ENCODE data around the gene MAPRE3. TPM values are rescaled to one million over a fixed set of nuclear protein-coding genes. Genes with fewer than 3 reads are reported as not detected.

Gene MAPRE3
- total RNA-seq, 4 donors from 2014 or later: 8.5 to 18.6 (median 12.4) TPM

GRCh38 chr2:26925100-26925791, 45.2 kb upstream of the MAPRE3 start:
- ATAC-seq: no peak
- Histone ChIP-seq H3K4me3 (no peak overlapping the region), H3K36me3 (no peaks in the 10 kb centered on the region), H3K27me3 (peaks cover 31% of the 10 kb centered on the region), H3K27ac (no peak overlapping the region), H3K9me3 (no peaks in the 10 kb centered on the region), H3K4me1 (peaks cover 0 to 6% (median 0%) of the 10 kb centered on the region in 3 donors)
- WGBS, 2 donors (ENCODE audit: low coverage in 1 of 2): 61 to 66% methylated on average over 5 to 7 of the region's 9 CpGs
- no peak for TF ChIP-seq POLR2A (IDR thresholded peaks at IDR 0.05)
- no peak for TF ChIP-seq POLR2AphosphoS5 (IDR thresholded peaks at IDR 0.05)
- TF ChIP-seq EP300 (IDR thresholded peaks at IDR 0.05): no peak
- no peak for TF ChIP-seq CTCF (IDR thresholded peaks at IDR 0.05)

DNA sequence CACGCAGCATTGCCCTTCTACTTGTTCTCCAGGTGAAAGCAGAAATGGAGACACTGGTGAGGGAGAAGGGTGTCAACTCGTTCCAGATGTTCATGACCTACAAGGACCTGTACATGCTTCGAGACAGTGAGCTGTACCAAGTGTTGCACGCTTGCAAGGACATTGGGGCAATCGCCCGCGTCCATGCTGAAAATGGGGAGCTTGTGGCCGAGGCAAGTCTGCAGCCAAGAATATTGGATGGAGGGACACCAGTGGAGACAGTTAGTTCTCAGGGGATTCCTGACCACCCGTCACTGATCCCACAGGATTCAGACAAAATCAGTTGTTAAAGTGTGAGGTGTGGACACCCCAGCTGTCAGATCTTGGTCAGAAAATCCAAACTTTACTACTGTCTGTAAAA, 43.2 kb upstream of the MAPRE3 start:
- H3K4me3 ChIP-seq: no peak overlapping the region
- peaks cover 40% of the 10 kb centered on the region for H3K27me3 ChIP-seq
- ATAC-seq: no peak
- no peak overlapping the region for H3K27ac ChIP-seq
- no peaks in the 10 kb centered on the region for H3K36me3 ChIP-seq
- H3K9me3 ChIP-seq: no peaks in the 10 kb centered on the region
- peaks cover 0 to 6% (median 0%) of the 10 kb centered on the region in 3 donors for H3K4me1 ChIP-seq
- TF ChIP-seq POLR2AphosphoS5 (IDR thresholded peaks at IDR 0.05): no peak
- TF ChIP-seq EP300 (IDR thresholded peaks at IDR 0.05): no peak
- TF ChIP-seq CTCF (IDR thresholded peaks at IDR 0.05): no peak
- no peak for TF ChIP-seq POLR2A (IDR thresholded peaks at IDR 0.05)
- WGBS, 2 donors (ENCODE audit: low coverage in 1 of 2): 88 to 100% methylated on average over 3 to 8 of the region's 9 CpGs

DNA sequence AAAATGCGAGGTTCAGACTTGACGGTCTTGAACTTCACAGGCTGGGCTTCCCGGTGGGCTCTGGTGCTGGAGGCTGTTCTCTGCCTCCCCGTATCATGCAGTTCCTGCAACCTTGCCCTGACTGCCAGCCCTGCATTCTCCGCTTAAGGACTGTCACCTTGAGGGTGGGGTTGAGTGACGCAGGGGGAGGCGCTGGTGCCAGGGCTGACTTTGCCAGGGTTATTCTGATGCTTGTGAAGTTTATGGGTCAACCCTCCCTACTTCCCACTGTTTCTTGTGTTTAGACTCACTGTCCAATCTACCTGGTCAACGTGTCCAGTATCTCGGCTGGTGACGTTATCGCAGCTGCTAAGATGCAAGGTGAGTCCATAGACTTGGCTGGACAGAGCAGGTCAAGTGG, 37.5 kb upstream of the MAPRE3 start:
- no peaks in the 10 kb centered on the region for H3K4me1 ChIP-seq
- no peak overlapping the region for H3K4me3 ChIP-seq
- no peaks in the 10 kb centered on the region for H3K36me3 ChIP-seq
- 61 to 76% methylated on average over 4 to 9 of the region's 11 CpGs for WGBS, 2 donors (ENCODE audit: low coverage in 1 of 2)
- no peak for ATAC-seq
- H3K27me3 ChIP-seq: peaks cover 35% of the 10 kb centered on the region
- H3K27ac ChIP-seq: no peak overlapping the region
- TF ChIP-seq POLR2A (IDR thresholded peaks at IDR 0.05) (no peak), POLR2AphosphoS5 (IDR thresholded peaks at IDR 0.05) (no peak), EP300 (IDR thresholded peaks at IDR 0.05) (no peak), CTCF (IDR thresholded peaks at IDR 0.05) (no peak)
- H3K9me3 ChIP-seq: no peaks in the 10 kb centered on the region

DNA sequence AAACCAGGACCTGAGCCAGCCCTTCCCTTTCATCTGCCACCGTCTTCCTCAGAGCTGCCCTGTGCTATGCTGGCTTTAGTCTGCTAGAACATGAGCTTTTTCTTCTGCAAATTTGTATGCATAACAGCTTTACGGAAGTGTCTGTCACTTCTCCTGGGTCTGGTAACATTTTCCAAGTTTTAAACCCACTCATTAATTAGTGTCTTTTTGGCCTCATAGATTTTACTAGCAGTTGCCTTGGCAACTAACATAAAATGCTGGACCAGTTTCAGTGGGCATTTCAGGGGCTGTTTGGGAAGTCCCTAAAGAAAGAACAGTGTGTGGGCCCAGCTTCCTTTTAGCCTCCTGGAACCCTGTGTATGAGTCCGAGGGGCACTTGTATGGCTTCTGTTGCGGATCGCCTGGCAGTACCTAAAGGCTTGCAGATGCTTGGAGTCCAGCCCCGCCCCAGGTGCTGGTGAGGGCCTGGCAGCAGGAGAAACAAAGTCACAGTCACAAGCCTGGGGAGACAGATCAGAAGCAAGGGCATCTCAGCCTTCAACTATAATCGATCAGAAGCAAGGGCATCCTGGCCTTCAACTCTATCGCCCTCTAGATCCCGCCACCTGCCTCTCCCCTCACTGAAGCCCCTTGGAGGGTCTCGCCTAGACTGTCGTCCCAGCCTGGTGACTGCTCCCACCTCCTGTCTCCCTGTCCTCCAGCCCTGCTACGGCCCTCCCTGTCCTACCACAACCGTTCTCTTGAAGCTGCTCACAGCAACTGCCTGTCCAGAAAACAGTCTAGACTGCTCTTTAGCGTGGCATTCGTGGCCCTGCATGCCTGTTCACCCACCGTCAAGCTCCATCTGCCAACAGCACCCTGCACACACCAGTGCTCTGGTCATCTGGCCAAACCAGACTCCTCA, 36.8 kb upstream of the MAPRE3 start:
- WGBS, 2 donors (ENCODE audit: low coverage in 1 of 2): 76 to 88% methylated on average over 7 to 13 of the region's 16 CpGs
- H3K36me3 ChIP-seq: no peaks in the 10 kb centered on the region
- ATAC-seq: no peak
- H3K9me3 ChIP-seq: no peaks in the 10 kb centered on the region
- H3K27ac ChIP-seq: no peak overlapping the region
- H3K27me3 ChIP-seq: peaks cover 35% of the 10 kb centered on the region
- H3K4me3 ChIP-seq: no peak overlapping the region
- no peaks in the 10 kb centered on the region for H3K4me1 ChIP-seq
- TF ChIP-seq POLR2AphosphoS5 (IDR thresholded peaks at IDR 0.05) (no peak), POLR2A (IDR thresholded peaks at IDR 0.05) (no peak), CTCF (IDR thresholded peaks at IDR 0.05) (no peak), EP300 (IDR thresholded peaks at IDR 0.05) (no peak)
